Neural cell (in vitro differentiated cells): Measurements from ENCODE around the gene TBCK. TPM values are rescaled to one million over a fixed set of nuclear protein-coding genes. Genes with fewer than 3 reads are reported as not detected.

Experiments used
- H2AFZ ChIP-seq: fragments of 200-600, 300-800 bp; sonication (generic), shearing (Covaris generic); 2 replicates; pipeline ENCODE4 v1.6.0; 2014; ENCODE audit warnings: low read depth, mild to moderate bottlenecking, antibody characterized with exemption, low read length, moderate library complexity
- H3F3A ChIP-seq: fragments of 200-600 bp; shearing (Covaris generic); 2 replicates; pipeline ENCODE4 v1.6.1; 2016; ENCODE audit warnings: mild to moderate bottlenecking, moderate library complexity, mixed read lengths, antibody characterized with exemption, low read length; ENCODE audit not compliant: insufficient read depth, poor library complexity, severe bottlenecking
- H3K27ac ChIP-seq: fragments of 200-600, 300-800 bp; sonication (generic), shearing (Covaris generic); 2 replicates; pipeline ENCODE4 v1.5.1; 2014; ENCODE audit warnings: mild to moderate bottlenecking, low read length, moderate library complexity
- H3K27me3 ChIP-seq: fragments of 300-800, 200-600 bp; sonication (generic), shearing (Covaris generic); 2 replicates; pipeline ENCODE4 v1.6.0; 2014; ENCODE audit warnings: mild to moderate bottlenecking, low read depth, low read length, moderate library complexity; ENCODE audit not compliant: insufficient read depth
- H3K36me3 ChIP-seq: fragments of 300-800, 200-600 bp; sonication (generic), shearing (Covaris generic); 2 replicates; pipeline ENCODE4 v1.5.1; 2014; ENCODE audit warnings: mild to moderate bottlenecking, antibody characterized with exemption, low read length, moderate library complexity; ENCODE audit not compliant: insufficient read depth
- H3K4me2 ChIP-seq: fragments of 300-800, 200-600 bp; sonication (generic), shearing (Covaris generic); 2 replicates; pipeline ENCODE4 v1.6.0; 2014; ENCODE audit warnings: mild to moderate bottlenecking, low read length
- H3K4me3 ChIP-seq: fragments of 300-800, 200-600 bp; sonication (generic), shearing (Covaris generic); 2 replicates; pipeline ENCODE4 v1.5.1; 2014; ENCODE audit warnings: mild to moderate bottlenecking, low read length, moderate library complexity
- H3K79me2 ChIP-seq: fragments of 200-600 bp; shearing (Covaris generic); replicated peaks from 2 replicates; pipeline ENCODE4 v1.6.0; 2014; ENCODE audit warnings: mild to moderate bottlenecking, low read length, moderate library complexity; ENCODE audit not compliant: insufficient read depth
- H3K9ac ChIP-seq: fragments of 300-800, 200-600 bp; sonication (generic), shearing (Covaris generic); 2 replicates; pipeline ENCODE4 v1.6.1; 2016; ENCODE audit warnings: mild to moderate bottlenecking, low read length, mixed read lengths
- H3K9me2 ChIP-seq: fragments of 200-600 bp; shearing (Covaris generic); 2 replicates; pipeline ENCODE4 v1.6.1; 2016; ENCODE audit warnings: mild to moderate bottlenecking, low read length, mixed read lengths; ENCODE audit not compliant: insufficient read depth
- H3K9me3 ChIP-seq: fragments of 200-600, 300-800 bp; sonication (generic), shearing (Covaris generic); 2 replicates; pipeline ENCODE4 v1.6.1; 2016; ENCODE audit warnings: mild to moderate bottlenecking, mixed run types, low read length, moderate library complexity, mixed read lengths
- H4K20me1 ChIP-seq: fragments of 200-600 bp; shearing (Covaris generic); 2 replicates; pipeline ENCODE4 v1.6.1; 2016; ENCODE audit warnings: mild to moderate bottlenecking, mixed run types; ENCODE audit not compliant: insufficient read depth
- EP300 ChIP-seq: fragments of 450-650 bp; conservative IDR thresholded peaks from 2 replicates; pipeline ENCODE4 v1.6.1; 2014; ENCODE audit warnings: antibody characterized with exemption, mild to moderate bottlenecking, moderate library complexity; ENCODE audit not compliant: poor library complexity, severe bottlenecking
- EZH2 ChIP-seq: fragments of 200-600, 300-800 bp; shearing (Covaris generic), sonication (generic); IDR thresholded peaks from 2 replicates; pipeline ENCODE4 v1.6.1; 2014; ENCODE audit warnings: antibody characterized with exemption, low read length, borderline replicate concordance, mild to moderate bottlenecking; ENCODE audit not compliant: insufficient read depth, poor library complexity, severe bottlenecking
- MXI1 ChIP-seq: fragments of 450-650 bp; conservative IDR thresholded peaks from 2 replicates; pipeline ENCODE4 v1.6.1; 2014; ENCODE audit warnings: antibody characterized with exemption, mild to moderate bottlenecking; ENCODE audit not compliant: poor library complexity, severe bottlenecking
- POLR2AphosphoS5 ChIP-seq: IDR thresholded peaks from 2 replicates; pipeline ENCODE4 v1.6.1; 2012
- RAD21 ChIP-seq: fragments of 450-650 bp; conservative IDR thresholded peaks from 2 replicates; pipeline ENCODE4 v1.6.1; 2014; ENCODE audit warnings: antibody characterized with exemption, mild to moderate bottlenecking, moderate library complexity
- SMC3 ChIP-seq: fragments of 450-650 bp; conservative IDR thresholded peaks from 2 replicates; pipeline ENCODE4 v1.6.1; 2014; ENCODE audit warnings: antibody characterized with exemption, mild to moderate bottlenecking, moderate library complexity; ENCODE audit not compliant: poor library complexity
- TAF1 ChIP-seq: IDR thresholded peaks from 2 replicates; pipeline ENCODE4 v1.6.1; 2012; ENCODE audit warnings: low read depth
- polyA plus RNA-seq: library from polyadenylated mRNA; depleted of rRNA; stranded (reverse); fragments of >200 nt; gene quantifications from 2 replicates; pipeline ENCODE4 v1.2.3, GENCODE V29; 2014
- TF ChIP-seq, protein P1 (sequence below): IDR thresholded peaks from 2 replicates; pipeline ENCODE4 v1.6.1; 2012; ENCODE audit warnings: borderline replicate concordance
- TF ChIP-seq, protein P2 (sequence below): fragments of 450-650 bp; IDR thresholded peaks from 2 replicates; pipeline ENCODE4 v1.5.1; 2014; ENCODE audit warnings: antibody characterized with exemption, mild to moderate bottlenecking, moderate library complexity; ENCODE audit not compliant: poor library complexity, severe bottlenecking

Gene TBCK
- polyA plus RNA-seq, 1 donor from 2014 or later: 55.0 TPM

DNA sequence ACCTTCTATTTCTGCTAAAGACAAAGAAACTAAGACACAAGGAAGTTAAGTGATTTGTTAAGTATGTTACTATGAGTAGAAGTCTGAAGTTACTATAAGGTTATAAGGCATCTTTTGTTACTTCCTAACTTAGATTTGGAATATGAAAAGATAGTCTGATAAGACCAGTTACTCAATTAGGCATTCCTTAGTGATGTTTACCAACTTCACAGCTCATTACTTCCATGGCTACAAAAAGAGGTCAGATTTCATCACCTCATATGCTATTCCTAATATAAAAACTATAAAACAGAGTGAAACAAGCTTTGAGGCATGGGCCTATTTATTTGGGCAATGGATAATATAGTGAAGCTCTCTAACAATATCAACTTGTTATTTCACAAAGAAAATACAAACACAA is 143.1 kb downstream of the TBCK start:
- Histone ChIP-seq H3K9me3 (no peaks in the 10 kb centered on the region), H3K9ac (no peak overlapping the region), H2AFZ (no peak overlapping the region), H3K4me2 (no peak overlapping the region), H4K20me1 (no peaks in the 10 kb centered on the region), H3K79me2 (no peaks in the 10 kb centered on the region), H3K27ac (no peak overlapping the region), H3K27me3 (no peaks in the 10 kb centered on the region), H3K9me2 (no peaks in the 10 kb centered on the region), H3K36me3 (peaks cover 8% of the 10 kb centered on the region), H3F3A (no peaks in the 10 kb centered on the region), H3K4me3 (no peak overlapping the region)
- TF ChIP-seq MXI1: no peak

DNA sequence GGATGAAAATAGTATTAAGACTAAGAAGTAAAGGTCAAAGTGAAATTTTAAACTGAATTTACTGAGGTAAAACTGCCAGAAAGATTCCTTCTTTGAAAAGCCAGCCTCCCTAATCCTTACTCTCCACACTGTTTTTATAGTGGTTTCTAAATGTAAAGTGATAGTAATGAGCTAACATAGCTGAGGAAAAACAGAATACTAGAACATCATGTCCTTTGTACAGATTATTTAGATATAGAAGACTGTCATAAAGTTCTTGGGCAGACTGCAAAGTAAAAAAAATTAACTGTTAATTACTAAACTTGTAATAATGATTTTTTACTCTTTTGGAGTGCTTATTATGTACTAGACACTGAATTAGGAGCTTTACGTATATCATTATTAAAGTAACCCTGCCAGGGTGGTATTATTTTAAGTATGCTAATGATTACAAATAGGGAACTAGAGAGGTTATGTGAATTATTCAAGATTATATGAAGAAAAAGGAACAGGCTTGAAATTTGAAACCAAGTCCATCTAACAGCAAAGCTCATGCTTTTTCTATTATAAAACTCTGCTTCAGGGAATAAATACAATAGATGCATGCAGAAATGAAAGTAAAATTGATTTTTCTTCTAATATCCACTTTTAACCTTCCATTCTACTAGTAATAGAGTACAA is 150.5 kb downstream of the TBCK start:
- Histone ChIP-seq H2AFZ (no peak overlapping the region), H3K4me2 (no peak overlapping the region), H3K9ac (no peak overlapping the region), H3K36me3 (peaks cover 8% of the 10 kb centered on the region), H3K4me3 (no peak overlapping the region), H3F3A (no peaks in the 10 kb centered on the region), H3K27ac (no peak overlapping the region), H3K27me3 (no peaks in the 10 kb centered on the region), H3K9me3 (no peaks in the 10 kb centered on the region), H3K79me2 (no peaks in the 10 kb centered on the region), H4K20me1 (no peaks in the 10 kb centered on the region), H3K9me2 (no peaks in the 10 kb centered on the region)
- TF ChIP-seq SMC3 (no peak), RAD21 (no peak), TAF1 (no peak), MXI1 (no peak), POLR2AphosphoS5 (no peak), EZH2 (no peak), EP300 (no peak)
- TF ChIP-seq, protein P1, sequence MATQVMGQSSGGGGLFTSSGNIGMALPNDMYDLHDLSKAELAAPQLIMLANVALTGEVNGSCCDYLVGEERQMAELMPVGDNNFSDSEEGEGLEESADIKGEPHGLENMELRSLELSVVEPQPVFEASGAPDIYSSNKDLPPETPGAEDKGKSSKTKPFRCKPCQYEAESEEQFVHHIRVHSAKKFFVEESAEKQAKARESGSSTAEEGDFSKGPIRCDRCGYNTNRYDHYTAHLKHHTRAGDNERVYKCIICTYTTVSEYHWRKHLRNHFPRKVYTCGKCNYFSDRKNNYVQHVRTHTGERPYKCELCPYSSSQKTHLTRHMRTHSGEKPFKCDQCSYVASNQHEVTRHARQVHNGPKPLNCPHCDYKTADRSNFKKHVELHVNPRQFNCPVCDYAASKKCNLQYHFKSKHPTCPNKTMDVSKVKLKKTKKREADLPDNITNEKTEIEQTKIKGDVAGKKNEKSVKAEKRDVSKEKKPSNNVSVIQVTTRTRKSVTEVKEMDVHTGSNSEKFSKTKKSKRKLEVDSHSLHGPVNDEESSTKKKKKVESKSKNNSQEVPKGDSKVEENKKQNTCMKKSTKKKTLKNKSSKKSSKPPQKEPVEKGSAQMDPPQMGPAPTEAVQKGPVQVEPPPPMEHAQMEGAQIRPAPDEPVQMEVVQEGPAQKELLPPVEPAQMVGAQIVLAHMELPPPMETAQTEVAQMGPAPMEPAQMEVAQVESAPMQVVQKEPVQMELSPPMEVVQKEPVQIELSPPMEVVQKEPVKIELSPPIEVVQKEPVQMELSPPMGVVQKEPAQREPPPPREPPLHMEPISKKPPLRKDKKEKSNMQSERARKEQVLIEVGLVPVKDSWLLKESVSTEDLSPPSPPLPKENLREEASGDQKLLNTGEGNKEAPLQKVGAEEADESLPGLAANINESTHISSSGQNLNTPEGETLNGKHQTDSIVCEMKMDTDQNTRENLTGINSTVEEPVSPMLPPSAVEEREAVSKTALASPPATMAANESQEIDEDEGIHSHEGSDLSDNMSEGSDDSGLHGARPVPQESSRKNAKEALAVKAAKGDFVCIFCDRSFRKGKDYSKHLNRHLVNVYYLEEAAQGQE: no peak
- TF ChIP-seq, protein P2, sequence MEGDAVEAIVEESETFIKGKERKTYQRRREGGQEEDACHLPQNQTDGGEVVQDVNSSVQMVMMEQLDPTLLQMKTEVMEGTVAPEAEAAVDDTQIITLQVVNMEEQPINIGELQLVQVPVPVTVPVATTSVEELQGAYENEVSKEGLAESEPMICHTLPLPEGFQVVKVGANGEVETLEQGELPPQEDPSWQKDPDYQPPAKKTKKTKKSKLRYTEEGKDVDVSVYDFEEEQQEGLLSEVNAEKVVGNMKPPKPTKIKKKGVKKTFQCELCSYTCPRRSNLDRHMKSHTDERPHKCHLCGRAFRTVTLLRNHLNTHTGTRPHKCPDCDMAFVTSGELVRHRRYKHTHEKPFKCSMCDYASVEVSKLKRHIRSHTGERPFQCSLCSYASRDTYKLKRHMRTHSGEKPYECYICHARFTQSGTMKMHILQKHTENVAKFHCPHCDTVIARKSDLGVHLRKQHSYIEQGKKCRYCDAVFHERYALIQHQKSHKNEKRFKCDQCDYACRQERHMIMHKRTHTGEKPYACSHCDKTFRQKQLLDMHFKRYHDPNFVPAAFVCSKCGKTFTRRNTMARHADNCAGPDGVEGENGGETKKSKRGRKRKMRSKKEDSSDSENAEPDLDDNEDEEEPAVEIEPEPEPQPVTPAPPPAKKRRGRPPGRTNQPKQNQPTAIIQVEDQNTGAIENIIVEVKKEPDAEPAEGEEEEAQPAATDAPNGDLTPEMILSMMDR: no peak
